NCI-H524 treated with DMSO at 0.1 percent for 48 hours (cell line): ENCODE data around the gene RPP21.
"Not testable (repeated sequence)": the region's sequence is repeated elsewhere in the genome, so short reads cannot be mapped to it uniquely, and the experiment has no call there.

ENCODE experiments used
- DNase-seq: peaks from one replicate; lab custom pipeline; 2025; lab: John Stamatoyannopoulos, UW

The RPP21 gene

DNA sequence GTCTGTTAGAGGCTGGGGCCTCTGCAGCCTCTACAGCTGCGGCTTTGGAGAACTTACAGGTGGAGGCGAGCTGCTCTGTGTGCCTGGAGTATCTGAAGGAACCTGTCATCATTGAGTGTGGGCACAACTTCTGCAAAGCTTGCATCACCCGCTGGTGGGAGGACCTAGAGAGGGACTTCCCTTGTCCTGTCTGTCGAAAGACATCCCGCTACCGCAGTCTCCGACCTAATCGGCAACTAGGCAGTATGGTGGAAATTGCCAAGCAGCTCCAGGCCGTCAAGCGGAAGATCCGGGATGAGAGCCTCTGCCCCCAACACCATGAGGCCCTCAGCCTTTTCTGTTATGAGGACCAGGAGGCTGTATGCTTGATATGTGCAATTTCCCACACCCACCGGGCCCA lies 15.6 kb upstream of the RPP21 start:
- no peak for DNase-seq

DNA sequence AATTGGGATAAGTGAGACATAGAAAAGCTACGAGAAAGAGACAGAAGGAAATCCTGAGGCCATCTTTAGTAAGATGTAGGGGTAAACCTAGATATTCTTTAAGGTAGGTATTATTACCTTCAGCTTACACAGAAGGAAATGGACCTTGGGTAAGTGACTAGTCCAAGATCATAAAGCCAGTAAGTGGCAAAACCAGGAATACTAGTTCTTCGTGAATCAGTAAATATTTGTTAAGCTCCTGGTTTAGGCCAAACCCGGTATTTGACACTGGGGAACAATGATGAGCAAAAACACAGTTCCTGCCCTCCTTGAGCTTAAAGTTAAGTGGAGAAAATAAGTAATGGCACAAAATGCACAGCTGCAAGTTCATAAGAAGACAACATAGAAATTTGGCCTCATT lies 13.0 kb upstream of the RPP21 start:
- DNase-seq = no peak

DNA sequence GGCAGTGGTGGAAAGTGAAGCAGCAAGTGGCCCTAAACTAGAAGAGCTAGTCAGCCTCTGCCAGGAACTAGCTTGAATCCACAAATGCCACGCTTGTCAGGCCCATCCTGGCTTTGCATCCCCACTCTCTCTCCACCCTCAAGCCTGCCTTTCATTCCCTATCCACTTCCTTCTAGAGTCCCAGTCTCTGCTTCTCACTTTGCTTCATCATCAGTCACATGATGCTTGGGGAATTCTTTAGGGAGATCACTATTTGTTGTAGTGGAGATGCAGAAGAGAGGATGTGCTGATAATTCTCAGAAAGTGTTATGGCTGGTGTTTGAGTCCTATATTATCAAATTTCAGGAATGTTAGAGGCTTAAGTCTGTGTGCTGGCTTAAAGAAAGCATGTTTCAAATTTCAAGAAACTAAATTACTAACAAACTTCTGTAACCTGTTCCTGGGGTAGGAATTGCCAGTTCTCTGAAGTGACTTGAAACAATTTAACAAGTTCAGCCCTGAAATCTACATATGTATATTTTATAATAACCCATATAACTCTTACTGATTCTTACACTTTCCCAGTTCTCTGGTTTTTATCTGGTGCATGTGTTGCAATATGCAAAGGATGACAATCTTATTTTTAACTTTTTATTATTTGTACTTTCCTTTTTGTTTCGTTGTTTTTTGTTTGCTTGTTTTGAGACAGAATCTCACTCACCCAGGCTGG lies 10.7 kb upstream of the RPP21 start:
- no peak for DNase-seq

DNA sequence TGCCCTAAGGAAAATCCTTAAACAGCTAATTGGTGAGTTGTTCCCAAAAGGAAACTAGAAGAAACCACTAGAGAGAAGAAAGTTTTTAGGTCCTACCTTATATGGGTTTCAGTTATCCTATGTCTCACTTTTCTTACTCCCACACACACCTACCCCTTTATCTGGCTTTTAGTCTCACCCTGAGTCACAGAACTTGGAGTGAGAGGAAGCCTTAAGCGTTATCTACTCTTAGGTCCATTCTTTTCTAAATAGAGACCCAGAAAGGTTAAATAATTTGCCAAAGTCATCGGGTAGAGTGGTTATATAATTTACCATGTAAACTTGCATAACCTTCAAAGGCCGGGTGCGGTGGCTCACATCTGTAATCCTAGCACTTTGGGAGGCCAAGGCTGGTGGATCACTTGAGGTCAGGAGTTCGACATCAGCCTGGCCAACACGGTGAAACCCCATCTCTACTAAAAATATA lies 4.3 kb upstream of the RPP21 start:
- DNase-seq = no peak

DNA sequence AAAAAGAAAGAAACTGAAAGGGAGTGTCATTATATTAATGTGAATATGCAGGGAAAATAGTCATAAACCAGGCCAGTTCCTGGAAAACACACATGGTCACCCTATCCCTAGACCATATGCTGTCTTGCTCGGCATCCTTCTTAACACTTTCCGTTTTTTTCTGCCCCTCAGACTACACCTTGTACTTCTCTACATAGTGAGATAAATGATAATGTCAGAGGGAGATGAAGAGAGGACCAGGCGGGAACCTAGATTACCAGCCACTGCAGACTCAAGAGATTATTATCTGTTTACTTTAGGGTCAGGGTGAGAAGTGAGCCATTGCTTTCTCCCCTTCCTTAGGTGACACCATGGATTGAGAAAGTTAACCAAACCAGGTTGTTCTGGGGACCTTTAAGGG lies 3.7 kb upstream of the RPP21 start:
- no peak for DNase-seq

DNA sequence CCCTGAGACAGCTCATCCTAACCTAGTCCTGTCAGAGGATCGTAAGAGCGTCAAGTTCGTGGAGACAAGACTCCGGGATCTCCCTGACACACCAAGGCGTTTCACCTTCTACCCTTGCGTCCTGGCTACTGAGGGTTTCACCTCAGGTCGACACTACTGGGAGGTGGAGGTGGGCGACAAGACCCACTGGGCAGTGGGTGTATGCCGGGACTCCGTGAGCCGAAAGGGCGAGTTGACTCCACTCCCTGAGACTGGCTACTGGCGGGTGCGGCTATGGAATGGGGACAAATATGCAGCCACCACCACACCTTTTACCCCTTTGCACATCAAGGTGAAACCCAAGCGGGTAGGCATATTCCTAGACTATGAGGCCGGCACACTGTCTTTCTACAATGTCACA lies 3.2 kb upstream of the RPP21 start:
- no peak for DNase-seq

DNA sequence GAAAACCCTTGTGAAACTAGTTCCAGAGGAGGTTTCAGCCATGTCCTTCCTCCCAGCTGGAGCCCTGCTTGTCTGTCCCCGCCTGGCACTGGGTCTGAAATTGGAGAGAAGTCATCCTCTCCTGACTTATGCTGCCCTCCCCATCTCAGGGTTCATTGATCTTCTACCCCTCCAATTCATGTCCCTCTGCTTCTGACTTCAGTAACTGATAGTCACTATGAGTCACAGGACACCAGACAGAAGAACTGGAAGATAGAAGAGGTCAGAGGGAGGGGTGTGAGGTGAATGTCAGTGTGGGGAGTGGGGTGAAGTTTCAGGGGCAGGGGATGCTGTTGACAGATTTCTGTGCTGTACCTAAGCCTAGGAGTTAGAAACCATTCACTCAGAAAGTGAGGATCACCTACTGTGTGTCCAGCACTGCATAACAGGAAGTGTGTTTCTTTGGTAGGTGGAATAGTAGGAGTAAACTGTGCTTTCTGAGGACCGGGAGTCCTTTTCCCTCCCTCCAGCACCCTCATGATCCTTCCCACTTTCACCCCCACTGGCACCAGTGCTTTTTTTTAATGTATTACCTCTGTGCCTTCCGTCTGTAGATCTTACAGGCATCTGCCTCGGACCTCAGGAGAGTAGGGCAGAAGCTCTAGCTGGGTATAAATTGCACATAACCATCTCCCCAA lies 627 bp upstream of the RPP21 start:
- no peak for DNase-seq

DNA sequence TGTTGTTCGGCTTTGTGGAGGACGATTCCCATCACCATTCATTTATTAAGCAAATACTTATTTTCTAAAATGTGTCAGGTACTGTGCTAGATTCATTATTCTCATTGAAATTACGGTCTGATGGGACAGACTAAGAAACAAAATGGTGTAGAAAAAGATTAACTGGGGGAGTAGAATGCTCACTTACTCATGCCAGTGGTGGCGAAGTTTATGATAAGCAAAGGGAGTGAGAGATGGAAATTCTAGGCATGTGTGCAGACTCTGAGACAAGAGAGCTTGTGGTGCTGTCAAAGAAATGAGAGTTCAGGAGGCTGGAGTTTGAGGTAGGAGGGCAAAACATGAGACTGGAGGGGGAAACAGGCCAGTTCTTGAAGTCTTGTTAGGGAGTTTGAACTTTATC lies 896 bp downstream of the RPP21 start:
- no peak for DNase-seq

DNA sequence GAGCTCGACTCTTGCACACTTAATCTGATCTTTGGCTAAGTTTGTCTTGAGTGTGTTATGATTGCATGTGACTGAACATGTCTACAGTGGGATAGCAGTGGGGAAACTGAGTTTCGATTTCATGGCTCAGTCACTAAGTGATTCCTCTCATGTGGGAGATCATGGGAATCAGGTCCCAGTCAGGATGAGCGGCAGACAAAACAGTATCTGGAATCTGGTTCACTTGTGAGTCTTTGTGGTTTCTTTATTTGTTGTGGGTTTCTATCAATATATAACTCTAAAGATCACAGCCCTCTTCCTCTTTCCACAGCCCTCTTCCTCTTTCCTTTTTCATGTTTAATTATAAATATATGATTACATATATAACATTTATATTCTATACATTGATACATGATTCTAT lies 4.0 kb downstream of the RPP21 start:
- no peak for DNase-seq

DNA sequence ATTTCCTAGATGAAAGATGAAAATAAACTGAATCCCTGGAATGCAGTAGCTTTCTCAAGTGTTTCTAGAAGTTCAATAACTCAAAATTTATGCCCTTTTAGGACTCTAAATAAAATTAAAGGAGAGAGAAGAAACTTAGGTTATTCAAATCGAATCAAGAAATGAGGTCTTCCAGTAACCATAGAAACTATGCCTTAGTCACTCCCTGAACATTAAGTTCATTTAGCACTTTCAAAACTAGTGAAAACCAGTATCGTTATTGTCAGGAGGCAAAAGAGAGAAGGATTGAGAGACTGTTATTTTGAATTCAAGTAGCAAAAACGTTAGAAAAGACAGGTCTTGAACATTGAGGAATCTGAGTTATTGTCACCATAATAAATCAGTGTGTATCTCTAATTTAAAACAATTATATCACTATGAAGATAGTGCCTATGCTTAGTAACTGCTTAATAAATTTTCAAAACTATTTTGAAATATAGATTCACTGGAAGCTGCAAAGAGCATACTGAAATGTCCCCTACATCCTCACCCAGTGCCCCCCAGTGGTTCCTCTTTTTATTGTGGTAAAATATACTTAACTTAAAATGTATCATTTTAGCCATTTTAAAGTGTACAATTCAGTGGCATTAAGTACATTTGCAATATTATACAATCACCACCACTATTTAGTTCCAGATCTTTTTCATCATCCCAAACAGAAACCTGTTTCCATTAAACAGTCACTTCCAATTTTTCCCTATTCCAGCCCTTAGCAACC lies 4.6 kb downstream of the RPP21 start:
- DNase-seq = no peak

DNA sequence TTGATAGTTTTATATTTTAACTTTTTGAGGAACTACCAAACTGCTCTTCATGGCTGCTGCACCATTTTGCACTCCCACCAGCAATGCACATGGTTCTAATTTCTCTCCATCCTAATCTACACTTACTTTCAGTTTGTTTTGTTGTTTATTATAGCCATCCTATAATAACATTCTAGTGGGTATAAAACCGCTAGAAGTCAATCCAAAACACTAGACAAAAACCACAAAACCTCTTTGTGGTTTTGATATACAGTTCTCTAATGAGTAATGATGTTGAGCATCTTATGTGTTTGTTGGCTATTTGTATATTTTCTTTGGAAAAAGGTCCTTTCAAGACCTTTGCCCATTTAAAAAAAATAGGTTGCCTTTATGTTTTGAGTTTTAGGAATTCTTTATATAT lies 5.6 kb downstream of the RPP21 start:
- DNase-seq = no peak

DNA sequence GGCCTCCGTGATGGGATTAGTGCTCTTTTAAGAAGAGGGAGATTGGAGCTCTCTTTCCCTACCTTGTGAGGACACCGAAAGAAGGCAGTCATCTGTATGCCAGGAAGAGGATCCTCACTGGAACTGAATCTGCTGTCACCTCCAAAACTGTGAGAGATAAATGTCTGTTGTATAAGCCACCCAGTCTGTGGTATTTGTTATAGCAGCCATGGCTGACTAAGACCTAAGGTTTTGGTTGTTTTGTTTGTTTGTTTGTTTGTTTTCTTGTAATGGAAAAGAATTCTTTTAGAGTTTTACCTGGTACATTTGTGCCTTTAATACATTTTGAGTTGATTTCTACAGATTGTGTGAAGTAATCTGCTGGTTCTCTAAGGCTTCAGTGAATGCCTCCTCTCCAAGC lies 7.6 kb downstream of the RPP21 start:
- DNase-seq = no peak

DNA sequence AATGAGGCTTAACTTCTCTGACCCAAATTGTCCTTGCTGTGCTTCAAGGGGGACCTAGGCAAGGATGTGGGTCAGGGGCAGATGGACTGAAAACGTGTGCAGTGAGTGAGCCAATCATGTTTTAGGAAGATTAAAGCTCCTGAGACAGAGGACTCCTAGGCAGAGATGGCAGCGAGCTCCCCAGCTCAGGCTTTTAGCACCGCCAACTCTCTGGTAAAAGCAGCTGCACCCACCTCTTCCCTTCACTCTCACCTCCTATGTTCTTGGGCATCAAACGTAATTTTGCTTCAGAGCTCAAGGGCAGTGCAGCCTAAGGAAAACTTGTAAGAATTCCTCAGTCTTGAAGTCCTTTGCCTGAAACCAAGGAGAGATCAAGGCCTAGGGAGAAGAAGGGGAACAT lies 10.3 kb downstream of the RPP21 start:
- no peak for DNase-seq

DNA sequence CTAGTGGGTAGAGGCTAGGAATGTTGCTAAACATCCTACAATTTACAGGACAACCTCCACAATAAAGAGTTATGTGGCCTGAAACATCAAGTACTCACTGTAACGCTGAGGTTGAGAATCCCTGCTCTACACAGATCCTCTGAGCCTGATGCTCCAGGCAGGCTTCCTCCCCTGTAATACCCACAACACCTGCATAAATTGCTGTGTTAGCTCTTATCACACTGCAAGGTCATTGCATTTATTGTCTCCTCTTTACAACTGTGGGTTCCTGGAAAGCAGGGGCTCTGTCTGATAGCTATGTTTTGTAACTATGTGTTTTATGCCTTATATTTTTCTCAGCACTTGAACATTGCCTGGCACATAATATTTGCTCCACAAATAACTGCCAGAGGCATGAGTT lies 11.6 kb downstream of the RPP21 start:
- no peak for DNase-seq

DNA sequence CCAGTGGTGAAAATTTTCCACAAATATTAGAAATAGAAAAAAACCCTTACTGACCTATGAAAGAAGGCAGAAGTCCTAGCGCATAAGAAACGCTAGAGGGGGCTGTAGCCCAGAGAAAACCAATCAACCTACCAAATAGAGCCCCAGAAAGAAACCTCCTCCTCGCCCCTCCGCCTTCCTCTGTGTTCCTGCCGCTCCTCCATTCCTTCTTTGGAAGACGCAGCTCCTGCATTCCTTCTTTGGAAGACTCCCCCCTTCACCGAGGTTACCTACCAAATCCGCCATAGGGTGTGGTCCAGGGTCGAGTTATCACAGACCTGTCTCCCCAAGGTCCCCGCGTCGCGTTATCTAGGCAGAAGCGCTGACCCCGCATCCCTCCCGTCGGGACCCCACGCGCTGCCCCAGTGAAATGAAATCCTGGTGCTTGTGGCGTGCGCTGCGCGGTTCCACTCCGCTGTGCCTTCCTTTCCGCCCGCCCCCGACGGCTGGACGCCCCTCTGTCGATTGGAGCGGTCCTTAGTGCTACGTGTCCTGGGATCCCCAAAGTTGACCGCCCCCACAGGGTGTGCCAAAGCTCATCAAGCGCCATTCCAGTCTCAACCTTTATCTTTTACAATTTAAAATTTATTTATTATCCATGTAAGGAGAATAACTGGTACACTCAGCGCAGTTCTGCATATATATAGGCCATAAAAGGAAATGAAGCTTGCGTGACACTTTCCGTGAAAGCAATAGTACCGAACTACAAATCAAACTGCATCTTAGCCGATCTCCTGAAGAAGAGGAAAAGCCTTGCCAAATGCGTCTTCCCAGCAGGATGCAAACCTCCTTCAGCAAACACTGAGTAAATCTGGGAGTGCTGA lies 13.0 kb downstream of the RPP21 start:
- no peak for DNase-seq

DNA sequence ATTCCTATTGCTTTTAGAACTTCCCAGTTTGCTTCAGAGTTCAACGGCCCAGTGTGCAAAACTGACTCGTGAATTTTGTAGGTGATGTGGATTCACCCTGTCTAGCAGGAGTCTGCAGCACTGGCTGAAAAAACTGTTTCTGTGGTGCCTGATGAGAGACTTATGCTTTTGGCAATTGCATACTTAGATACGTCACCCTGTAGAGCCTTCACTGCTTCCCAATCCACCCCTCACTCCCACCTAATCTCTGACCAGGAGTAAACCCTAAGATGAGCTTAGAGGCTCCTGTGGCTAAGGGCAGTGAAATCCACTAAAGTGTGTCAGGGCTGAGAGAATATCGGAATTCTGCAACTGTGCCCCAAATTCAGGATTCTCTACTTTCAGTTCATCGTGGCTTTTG lies 14.3 kb downstream of the RPP21 start:
- DNase-seq = no peak

DNA sequence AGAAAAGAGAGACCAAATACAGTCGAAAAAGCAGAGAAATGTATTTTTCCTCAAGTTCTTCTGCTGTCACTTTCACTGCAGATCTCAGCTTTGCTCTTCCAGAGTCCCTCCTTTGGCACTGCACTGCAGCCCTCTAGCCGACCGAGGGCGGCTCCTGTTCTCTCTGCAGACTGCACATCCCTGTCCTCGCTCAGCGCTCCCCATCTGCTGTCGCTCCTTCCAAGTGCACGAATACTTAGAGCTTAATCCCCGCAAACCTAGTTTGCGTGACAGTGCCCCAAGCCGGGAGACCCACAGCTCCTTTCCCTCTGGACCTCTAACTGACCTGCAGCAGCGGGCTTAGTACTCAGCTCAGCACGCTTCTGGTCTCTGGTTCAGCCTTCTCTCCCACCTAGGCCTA lies 15.2 kb downstream of the RPP21 start:
- DNase-seq = no peak

DNA sequence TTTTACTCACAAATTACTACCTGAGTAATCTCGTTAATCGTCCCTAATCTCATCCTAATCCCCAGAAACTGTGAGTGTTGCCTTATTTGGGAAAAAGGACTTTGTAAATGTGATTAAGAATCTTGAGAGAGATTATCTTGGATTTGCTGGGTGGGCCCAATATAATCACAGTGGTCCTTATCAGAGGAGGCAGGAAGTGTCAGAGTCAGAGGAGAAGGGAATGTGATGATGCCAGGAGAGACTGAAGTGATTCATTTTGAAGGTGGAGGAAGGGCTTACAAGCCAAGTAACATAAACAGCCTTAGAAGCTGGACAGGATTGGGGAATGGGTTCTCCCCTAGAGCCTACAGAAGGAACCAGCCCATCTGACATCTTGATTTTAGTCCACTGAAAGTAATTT lies 16.7 kb downstream of the RPP21 start:
- no peak for DNase-seq

DNA sequence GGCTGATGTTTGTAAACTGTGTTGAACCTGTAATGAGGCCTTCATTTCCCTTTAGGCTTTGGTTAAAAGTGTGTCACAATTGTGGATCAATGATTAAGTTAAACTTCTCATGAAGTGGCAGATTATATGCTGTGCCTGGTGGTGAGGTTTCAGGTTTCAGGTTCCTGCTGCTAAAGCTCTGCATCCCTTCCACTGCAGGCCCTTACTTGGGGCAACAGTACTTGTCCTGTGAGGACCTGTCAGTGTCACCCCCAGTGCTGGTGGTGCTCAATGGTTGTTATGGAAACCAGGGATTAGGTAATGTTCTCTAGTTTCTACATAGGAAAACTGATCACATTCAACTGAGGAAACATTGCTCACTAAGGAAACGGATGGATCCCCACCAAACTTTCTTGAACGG lies 18.5 kb downstream of the RPP21 start:
- peak; percentile 39 for DNase-seq

DNA sequence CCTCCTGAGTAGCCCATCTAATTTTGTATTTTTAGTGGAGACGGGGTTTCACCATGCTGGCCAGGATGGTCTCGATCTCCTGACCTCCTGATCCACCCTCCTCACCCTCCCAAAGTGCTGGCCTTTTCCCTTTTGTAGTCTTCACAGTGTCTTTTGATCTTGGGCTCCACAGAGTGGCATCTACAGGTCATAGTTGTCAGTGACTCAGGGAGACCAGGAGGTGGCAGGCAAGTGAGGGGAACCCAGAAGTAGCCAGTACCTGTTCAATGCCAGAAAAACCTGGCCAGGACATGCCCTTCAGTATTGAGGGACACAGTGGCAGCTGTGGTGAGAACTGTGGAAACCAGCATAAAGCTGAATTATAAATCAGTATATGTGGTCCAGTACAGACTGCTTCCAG lies 19.6 kb downstream of the RPP21 start:
- no peak for DNase-seq

DNA sequence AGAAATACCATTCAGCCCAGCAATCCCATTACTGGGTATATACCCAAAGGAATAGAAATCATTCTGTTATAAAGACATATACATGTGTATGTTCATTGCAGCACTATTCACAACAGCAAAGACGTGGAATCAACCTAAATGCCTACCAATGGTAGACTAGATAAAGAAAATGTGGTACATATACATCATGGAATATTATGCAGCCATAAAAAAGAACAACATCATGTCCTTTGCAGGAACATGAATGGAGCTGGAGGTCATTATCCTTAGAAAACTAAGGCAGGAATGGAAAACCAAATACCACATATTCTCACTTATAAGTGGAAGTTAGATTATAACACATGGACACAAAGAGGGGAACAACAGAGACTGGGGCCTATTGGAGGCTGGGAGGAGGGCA lies 24.3 kb downstream of the RPP21 start:
- not testable (repeated sequence) for DNase-seq

DNA sequence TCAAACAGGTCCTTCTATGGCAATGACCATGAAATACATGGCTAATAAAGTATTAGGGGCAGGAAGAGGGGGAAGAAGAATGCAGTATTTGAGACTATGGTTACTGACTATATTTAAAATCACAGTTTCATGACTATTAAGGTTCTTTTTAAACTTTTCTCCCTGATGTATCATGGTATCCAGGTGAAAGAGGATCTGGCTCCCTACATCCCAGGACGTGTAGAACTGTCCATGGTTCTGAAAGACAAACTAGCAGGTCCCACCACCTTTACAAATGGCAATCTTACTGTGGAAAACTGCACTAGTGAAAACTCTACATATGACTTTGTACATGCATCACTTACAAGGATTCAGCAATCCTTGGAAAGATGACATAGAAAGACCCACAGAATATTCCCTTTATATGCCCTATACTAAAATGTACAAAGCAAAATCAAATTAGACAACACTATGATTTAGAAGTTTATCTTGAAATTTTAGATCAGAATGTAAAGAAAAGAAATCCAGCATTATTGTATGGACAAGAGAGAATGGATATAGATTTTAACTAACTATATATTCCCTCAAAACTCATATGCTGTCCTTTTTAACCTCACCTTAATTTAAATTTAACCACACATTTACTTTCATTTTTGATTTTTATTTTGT lies 33.5 kb downstream of the RPP21 start:
- no peak for DNase-seq
